Esophagus squamous epithelium (tissue), 5 donors: ENCODE results near the gene RABGEF1. TPM values are rescaled to one million over a fixed set of nuclear protein-coding genes. Genes with fewer than 3 reads are reported as not detected.
A peak's percentile ranks its signal among the peaks of the same experiment; 100 is the strongest.

Source experiments
- DNase-seq: peaks from one replicate; lab custom pipeline; 2025; lab: John Stamatoyannopoulos, UW
- H3K27ac ChIP-seq, 4 donors: fragments of 200-600 bp; sonication (generic); one replicate each; pipeline ENCODE4 v1.5.1; 2016 to 2019; ENCODE audit warnings: mild to moderate bottlenecking in 1 of 4
- H3K27me3 ChIP-seq, 4 donors: fragments of 200-600 bp; sonication (generic); 1 replicate in 3 of 4; 2 replicates in 1 of 4; pipeline versions ENCODE4 v1.5.1 to v1.6.0; 2017 to 2021; ENCODE audit warnings: antibody characterized with exemption in 1 of 4
- H3K36me3 ChIP-seq, 3 donors: fragments of 200-600 bp; sonication (generic); one replicate each; pipeline ENCODE4 v1.5.1; 2016 to 2019
- H3K4me1 ChIP-seq, 3 donors: fragments of 200-600 bp; sonication (generic); one replicate each; pipeline ENCODE4 v1.5.1; 2017 to 2019
- H3K4me3 ChIP-seq, 4 donors: fragments of 200-600 bp; sonication (generic); 1 replicate in 3 of 4; 2 replicates in 1 of 4; pipeline ENCODE4 v1.5.1; 2016 to 2019; ENCODE audit warnings: mild to moderate bottlenecking in 2 of 4, moderate library complexity in 1 of 4
- H3K9me3 ChIP-seq, 3 donors: fragments of 200-600 bp; sonication (generic); one replicate each; pipeline ENCODE4 v1.5.1; 2016 to 2019
- CTCF ChIP-seq, 6 experiments: fragments of 450-650 bp in 4 of 6; fragments of 200-600 bp in 2 of 6; sonication (generic) in 2 of 6; IDR thresholded peaks; one replicate each; pipeline ENCODE4 v1.5.1; 2016 to 2019; ENCODE audit warnings: antibody characterized with exemption in 6 of 6, mild to moderate bottlenecking in 4 of 6, moderate library complexity in 4 of 6
- POLR2A ChIP-seq, 4 donors: fragments of 450-650 bp; IDR thresholded peaks; one replicate each; pipeline ENCODE4 v1.6.1; 2017; ENCODE audit warnings: antibody characterized with exemption in 4 of 4, mild to moderate bottlenecking in 4 of 4, moderate library complexity in 3 of 4
- WGBS, 2 donors: methylation state at CpG; one replicate each; pipeline ENCODE4 v1.1.5; 2018; 5-methylcytosine and 5-hydroxymethylcytosine counted together
- intact Hi-C: fragments of 100-400 bp; cut with DNase I; formaldehyde crosslinking; loops from one replicate; pipeline ENCODE4 v1.15.0; 2022
- total RNA-seq, 4 donors: library from RNA; depleted of rRNA; stranded (reverse); fragments of >200 nt; gene quantifications; one replicate each; pipeline ENCODE4 v1.1.0, GENCODE V29; 2016
- donor health status: DM: yes; HTN: yes; CAD: no.

RABGEF1 gene
- total RNA-seq, 4 donors from 2014 or later = 27.8 to 48.9 (median 33.5) TPM

- no peaks in the 10 kb centered on the region for H3K27me3 ChIP-seq
- no peak for TF ChIP-seq POLR2A (IDR thresholded peaks at IDR 0.05)
- no peak for TF ChIP-seq CTCF (IDR thresholded peaks at IDR 0.05)
- no peak for DNase-seq
- H3K4me3 ChIP-seq = no peak overlapping the region
- H3K4me1 ChIP-seq = peaks cover 0 to 7% (median 0%) of the 10 kb centered on the region in 3 donors
- WGBS, 2 donors = 42 to 64% methylated on average over 3 of the region's 3 CpGs
- H3K27ac ChIP-seq = peak overlapping the region in 3 of 4 donors; percentile 13 to 51 (median 50)
- H3K36me3 ChIP-seq = peaks cover 0 to 47% (median 0%) of the 10 kb centered on the region in 3 donors
- peaks cover 0 to 13% (median 6%) of the 10 kb centered on the region in 3 donors for H3K9me3 ChIP-seq
- intact Hi-C loops = no loop called here
Observed at GRCh38 chr7:66727058-66727457, 13.5 kb upstream of the RABGEF1 start.

- Histone ChIP-seq H3K27me3 (no peaks in the 10 kb centered on the region), H3K4me1 (peaks cover 0 to 11% (median 0%) of the 10 kb centered on the region in 3 donors), H3K27ac (no peak overlapping the region), H3K9me3 (peaks cover 0 to 11% (median 6%) of the 10 kb centered on the region in 3 donors), H3K4me3 (no peak overlapping the region), H3K36me3 (peaks cover 0 to 37% (median 0%) of the 10 kb centered on the region in 3 donors)
- intact Hi-C loops = no loop called here
- TF ChIP-seq POLR2A (IDR thresholded peaks at IDR 0.05) (no peak), CTCF (IDR thresholded peaks at IDR 0.05) (no peak)
- no peak for DNase-seq
- WGBS, 2 donors = 89 to 93% methylated on average over 6 of the region's 6 CpGs
Observed at GRCh38 chr7:66728571-66728970, 12.0 kb upstream of the RABGEF1 start.

- Histone ChIP-seq H3K27ac (no peak overlapping the region), H3K4me1 (peaks cover 0 to 11% (median 0%) of the 10 kb centered on the region in 3 donors), H3K36me3 (peaks cover 0 to 30% (median 0%) of the 10 kb centered on the region in 3 donors), H3K27me3 (no peaks in the 10 kb centered on the region), H3K4me3 (no peak overlapping the region), H3K9me3 (peaks cover 0 to 5% (median 4%) of the 10 kb centered on the region in 3 donors)
- intact Hi-C loops = no loop called here
- TF ChIP-seq CTCF (IDR thresholded peaks at IDR 0.05) = no peak
- TF ChIP-seq POLR2A (IDR thresholded peaks at IDR 0.05) = no peak
- no peak for DNase-seq
- 87 to 91% methylated on average over 3 of the region's 3 CpGs for WGBS, 2 donors
Observed at GRCh38 chr7:66729274-66729673, 11.3 kb upstream of the RABGEF1 start.

- Histone ChIP-seq H3K4me3 (no peak overlapping the region), H3K36me3 (peaks cover 0 to 25% (median 0%) of the 10 kb centered on the region in 3 donors), H3K27me3 (no peaks in the 10 kb centered on the region), H3K9me3 (peaks cover 0 to 8% (median 0%) of the 10 kb centered on the region in 3 donors), H3K4me1 (peaks cover 0 to 17% (median 0%) of the 10 kb centered on the region in 3 donors), H3K27ac (no peak overlapping the region)
- intact Hi-C loops = loop anchor here (10.0 kb wide), 1 partner anchor 47 kb away; no protein-coding TSS in a partner anchor
- no peak for DNase-seq
- no peak for TF ChIP-seq CTCF (IDR thresholded peaks at IDR 0.05)
- no peak for TF ChIP-seq POLR2A (IDR thresholded peaks at IDR 0.05)
- WGBS, 2 donors = 74% methylated on average over 3 of the region's 11 CpGs; no CpG with 5 or more reads in 1 of the 2 donors
Observed at GRCh38 chr7:66731986-66732385, 8.5 kb upstream of the RABGEF1 start.

- 88 to 89% methylated on average over 9 of the region's 9 CpGs for WGBS, 2 donors
- intact Hi-C loops = loop anchor here (10.0 kb wide), 1 partner anchor 48 kb away; no protein-coding TSS in a partner anchor
- H3K9me3 ChIP-seq = peaks cover 0 to 8% (median 0%) of the 10 kb centered on the region in 3 donors
- TF ChIP-seq CTCF (IDR thresholded peaks at IDR 0.05) = no peak
- no peak for TF ChIP-seq POLR2A (IDR thresholded peaks at IDR 0.05)
- DNase-seq = no peak
- peaks cover 0 to 29% (median 0%) of the 10 kb centered on the region in 3 donors for H3K36me3 ChIP-seq
- H3K4me1 ChIP-seq = peaks cover 0 to 17% (median 0%) of the 10 kb centered on the region in 3 donors
- H3K27me3 ChIP-seq = no peaks in the 10 kb centered on the region
- no peak overlapping the region for H3K4me3 ChIP-seq
- no peak overlapping the region for H3K27ac ChIP-seq
Observed at GRCh38 chr7:66732439-66732838, 8.1 kb upstream of the RABGEF1 start.
